H1 (cell line): ENCODE data around the gene AP3M1. TPM values are rescaled to one million over a fixed set of nuclear protein-coding genes. Genes with fewer than 3 reads are reported as not detected.

ENCODE experiments used
- CTCF ChIP-seq, 3 experiments: IDR thresholded peaks; 1 replicate in 2 of 3; 2 replicates in 1 of 3; pipeline versions ENCODE4 v1.5.1 to v1.6.1; 2011; ENCODE audit warnings: low read length in 3 of 3, mild to moderate bottlenecking in 3 of 3, inconsistent platforms in 2 of 3, low read depth in 1 of 3, moderate library complexity in 1 of 3; ENCODE audit not compliant: insufficient read depth in 1 of 3; ENCODE audit errors: control extremely low read depth in 1 of 3
- FOSL1 ChIP-seq: IDR thresholded peaks from 2 replicates; pipeline ENCODE4 v1.6.1; 2011; ENCODE audit warnings: mild to moderate bottlenecking, low read depth, low read length, moderate library complexity; ENCODE audit not compliant: insufficient read depth
- JUN ChIP-seq: IDR thresholded peaks from 2 replicates; pipeline ENCODE4 v1.6.1; 2011; ENCODE audit warnings: low read depth, mild to moderate bottlenecking, improper control_type of control experiment, low read length
- KDM5A ChIP-seq: fragments of 200-600 bp; IDR thresholded peaks from 2 replicates; pipeline ENCODE4 v1.7.1; 2012; ENCODE audit warnings: mild to moderate bottlenecking, low read length, inconsistent platforms, mixed read lengths
- RXRA ChIP-seq: IDR thresholded peaks from 2 replicates; pipeline ENCODE4 v1.6.1; 2011; ENCODE audit warnings: low read depth, mild to moderate bottlenecking, low read length, moderate library complexity; ENCODE audit not compliant: insufficient read depth
- SAP30 ChIP-seq: fragments of 300-600 bp; sonication (generic); IDR thresholded peaks from 2 replicates; pipeline ENCODE4 v1.7.1; 2012; ENCODE audit warnings: low read length, moderate library complexity, mild to moderate bottlenecking, inconsistent platforms; ENCODE audit not compliant: insufficient read depth, insufficient replicate concordance
- USF2 ChIP-seq: IDR thresholded peaks from 2 replicates; pipeline ENCODE4 v1.6.1; 2011; ENCODE audit warnings: low read length, improper control_type of control experiment
- polyA plus RNA-seq, 7 experiments: library from polyadenylated mRNA; depleted of rRNA in 3 of 7; stranded (reverse) in 5 of 7; unstranded in 2 of 7; fragments of >200 nt in 5 of 7; fragments of 200-250 nt in 2 of 7; gene quantifications; 1 replicate in 5 of 7; 2 replicates in 1 of 7; 4 replicates in 1 of 7; pipeline versions ENCODE4 v1.2.1 to v1.2.3, GENCODE V29; 2011 to 2013; ENCODE audit warnings: missing spikeins in 2 of 7, mixed read lengths in 2 of 7
- total RNA-seq: library from RNA; stranded (reverse); fragmentation: NEBNext Ultra II Directional; extraction: Animal tissue kit (Norgen Biotek cat#: 25700); gene quantifications from 2 replicates; pipeline ENCODE4 v1.2.1, GENCODE V29; 2021

AP3M1 gene
- total and polyA plus RNA-seq, 2 of the 8 experiments (the other 6 are each of a cell fraction or from before 2014, with no cell fraction given), result 23.9 to 38.9 TPM

GRCh38 chr10:74150204-74150989, at the start of gene AP3M1 (continued):
- TF ChIP-seq CTCF (IDR thresholded peaks at IDR 0.05; ENCODE audit: control extremely low read depth in 1 of 3, insufficient read depth in 1 of 3, low read depth in 1 of 3, low read length in 3 of 3), result no peak
- no peak for TF ChIP-seq JUN
- no peak for TF ChIP-seq RXRA
- peak; percentile 24 for TF ChIP-seq SAP30
- no peak for TF ChIP-seq FOSL1
- no peak for TF ChIP-seq KDM5A
- no peak for TF ChIP-seq USF2
